Measurements from ENCODE around the gene DGCR6L.
A peak's percentile ranks its signal among the peaks of the same experiment; 100 is the strongest.
"Not testable (repeated sequence)": the region's sequence is repeated elsewhere in the genome, so short reads cannot be mapped to it uniquely, and the experiment has no call there.

DGCR6L gene

GRCh38 chr22:20324139-20324516, 4.3 kb upstream of the DGCR6L start:
- DNase-seq, result no peak

- DNase-seq, result not testable (repeated sequence)
Measured at GRCh38 chr22:20321552-20322211, 1.8 kb upstream of the DGCR6L start.

GRCh38 chr22:20320659-20321551, 1.0 kb upstream of the DGCR6L start:
- DNase-seq, result not testable (repeated sequence)

- DNase-seq, result peak; percentile 18
Measured at GRCh38 chr22:20319041-20319744, 667 bp downstream of the DGCR6L start.

GRCh38 chr22:20318043-20318688, 1.7 kb downstream of the DGCR6L start:
- DNase-seq, result peak; percentile 36

GRCh38 chr22:20317402-20318042, 2.3 kb downstream of the DGCR6L start:
- peak; percentile 7 for DNase-seq

GRCh38 chr22:20316844-20317401, 2.9 kb downstream of the DGCR6L start:
- no peak for DNase-seq

GRCh38 chr22:20316217-20316843, 3.5 kb downstream of the DGCR6L start:
- no peak for DNase-seq

GRCh38 chr22:20315337-20316216, 4.3 kb downstream of the DGCR6L start:
- no peak for DNase-seq

- not testable (repeated sequence) for DNase-seq
Measured at GRCh38 chr22:20314741-20315336, 5.0 kb downstream of the DGCR6L start.

- DNase-seq, result not testable (repeated sequence)
Measured at GRCh38 chr22:20314206-20314605, 5.7 kb downstream of the DGCR6L start.

- not testable (repeated sequence) for DNase-seq
Measured at GRCh38 chr22:20313306-20314077, 6.4 kb downstream of the DGCR6L start.

GRCh38 chr22:20312396-20313191, 7.3 kb downstream of the DGCR6L start:
- DNase-seq, result no peak

- DNase-seq, result not testable (repeated sequence)
Measured at GRCh38 chr22:20311249-20312062, 8.4 kb downstream of the DGCR6L start.

GRCh38 chr22:20310773-20311172, 9.1 kb downstream of the DGCR6L start:
- not testable (repeated sequence) for DNase-seq

- not testable (repeated sequence) for DNase-seq
Measured at GRCh38 chr22:20310180-20310579, 9.7 kb downstream of the DGCR6L start.

Measured in MV-4-11 (cell line).